GM12891 (cell line): ENCODE results near the gene ZNF440.

Source experiments
- POLR2A ChIP-seq: IDR thresholded peaks from 2 replicates; pipeline ENCODE4 v1.6.1; 2011; ENCODE audit warnings: low read depth, low read length, control low read depth
- POLR2AphosphoS5 ChIP-seq: IDR thresholded peaks from 2 replicates; pipeline ENCODE4 v1.6.1; 2011; ENCODE audit warnings: low read depth, low read length, control low read depth
- POU2F2 ChIP-seq: IDR thresholded peaks from 2 replicates; pipeline ENCODE4 v1.6.1; 2011; ENCODE audit warnings: low read depth, mild to moderate bottlenecking, control low read depth, low read length, moderate library complexity
- SPI1 ChIP-seq: IDR thresholded peaks from 2 replicates; pipeline ENCODE4 v1.6.1; 2011; ENCODE audit warnings: low read depth, low read length, control low read depth

DNA sequence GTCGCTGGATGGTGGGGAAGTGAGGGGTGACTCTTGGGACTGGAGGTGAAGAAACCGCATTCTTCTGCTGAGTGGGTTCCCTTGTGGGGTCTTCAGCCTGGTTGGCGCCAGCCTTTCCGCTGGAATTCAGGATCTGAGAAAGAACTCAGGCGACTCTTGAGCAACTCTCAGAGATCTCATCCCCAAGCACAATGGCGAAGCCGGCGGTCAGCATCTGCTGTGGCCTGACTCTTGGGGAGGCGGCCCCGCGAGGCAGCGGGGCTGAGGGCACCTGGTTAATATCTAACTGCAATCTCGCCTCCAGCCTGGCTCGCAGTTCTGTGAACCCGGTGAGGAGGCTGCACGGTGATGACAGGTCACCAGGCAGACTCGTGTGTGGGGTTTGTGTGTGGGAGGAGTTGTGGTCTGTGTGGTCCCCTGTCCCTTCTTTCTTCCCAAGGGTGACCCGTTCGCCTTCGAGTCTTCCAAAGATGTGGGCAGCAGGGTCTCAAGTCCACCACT lies 46.4 kb upstream of the ZNF440 start:
- no peak for TF ChIP-seq POLR2A
- TF ChIP-seq SPI1 = no peak
- no peak for TF ChIP-seq POU2F2
- TF ChIP-seq POLR2AphosphoS5 = no peak
